Ishikawa (cell line): ENCODE results near the gene SLC13A5.
A peak's percentile ranks its signal among the peaks of the same experiment; 100 is the strongest.

ENCODE experiments used
- CEBPB ChIP-seq: IDR thresholded peaks from 2 replicates; pipeline ENCODE4 v1.6.1; 2012
- CREB1 ChIP-seq: IDR thresholded peaks from 2 replicates; pipeline ENCODE4 v1.6.1; 2012; ENCODE audit warnings: low read depth
- EGR1 ChIP-seq: IDR thresholded peaks from 2 replicates; pipeline ENCODE4 v1.6.1; 2012
- EP300 ChIP-seq: IDR thresholded peaks from 2 replicates; pipeline ENCODE4 v1.6.1; 2012; ENCODE audit warnings: borderline replicate concordance
- FOXM1 ChIP-seq: IDR thresholded peaks from 2 replicates; pipeline ENCODE4 v1.6.1; 2012; ENCODE audit warnings: low read depth, borderline replicate concordance
- MAX ChIP-seq: IDR thresholded peaks from 2 replicates; pipeline ENCODE4 v1.6.1; 2012
- RAD21 ChIP-seq: IDR thresholded peaks from 2 replicates; pipeline ENCODE4 v1.6.1; 2012; ENCODE audit warnings: low read depth
- REST ChIP-seq: IDR thresholded peaks from 2 replicates; pipeline ENCODE4 v1.6.1; 2012; ENCODE audit warnings: low read depth, mild to moderate bottlenecking
- TAF1 ChIP-seq: IDR thresholded peaks from 2 replicates; pipeline ENCODE4 v1.6.1; 2012; ENCODE audit warnings: low read depth, mild to moderate bottlenecking
- TCF12 ChIP-seq: IDR thresholded peaks from 2 replicates; pipeline ENCODE4 v1.6.1; 2012; ENCODE audit warnings: low read depth
- TEAD4 ChIP-seq: IDR thresholded peaks from 2 replicates; pipeline ENCODE4 v1.6.1; 2012
- USF1 ChIP-seq: IDR thresholded peaks from 2 replicates; pipeline ENCODE4 v1.6.1; 2012
- YY1 ChIP-seq: IDR thresholded peaks from 2 replicates; pipeline ENCODE4 v1.6.1; 2012; ENCODE audit warnings: low read depth

- TF ChIP-seq CEBPB (no peak), EP300 (no peak), EGR1 (no peak), REST (peak; percentile 73), CREB1 (no peak), RAD21 (no peak), TCF12 (no peak), MAX (no peak), FOXM1 (no peak), YY1 (no peak), TAF1 (no peak), TEAD4 (no peak), USF1 (no peak)
Measured at GRCh38 chr17:6636616-6637457, 76.3 kb downstream of the SLC13A5 start.
